Measurements from ENCODE around the gene TUFT1.

The TUFT1 gene

DNA sequence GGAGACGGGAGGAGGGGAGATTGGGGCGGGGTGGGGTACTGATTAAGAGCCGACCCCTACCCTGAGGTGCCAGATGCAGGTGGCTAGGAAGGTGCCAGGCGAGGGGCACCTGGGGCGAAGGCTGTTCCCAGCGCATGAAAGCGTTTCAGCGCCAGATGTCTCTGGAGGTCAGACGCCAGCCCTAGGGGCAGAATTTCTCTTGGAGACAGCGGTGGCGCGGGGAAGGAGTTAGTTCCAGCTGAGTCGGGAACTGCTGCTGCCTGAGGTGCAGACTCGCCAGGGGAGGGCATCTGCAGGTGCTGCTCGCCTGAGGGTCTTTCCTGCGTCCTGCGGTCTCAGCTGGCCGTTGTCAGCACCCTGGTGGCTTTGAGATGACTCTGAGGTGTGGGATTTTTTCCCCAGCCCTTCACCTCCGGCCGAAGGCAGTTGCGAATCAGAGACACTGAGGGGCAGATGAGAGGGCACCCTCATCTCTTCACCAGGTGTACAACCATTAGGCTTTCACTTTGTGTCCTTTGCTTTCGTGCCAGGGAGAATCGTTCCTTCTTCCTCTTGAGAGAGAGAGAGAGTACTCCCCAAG is 28.4 kb upstream of the TUFT1 start:
- peak overlapping the region; percentile 44 for H3K4me3 ChIP-seq (ENCODE audit: control insufficient read depth, low read depth, low read length)
- TF ChIP-seq, protein P1, sequence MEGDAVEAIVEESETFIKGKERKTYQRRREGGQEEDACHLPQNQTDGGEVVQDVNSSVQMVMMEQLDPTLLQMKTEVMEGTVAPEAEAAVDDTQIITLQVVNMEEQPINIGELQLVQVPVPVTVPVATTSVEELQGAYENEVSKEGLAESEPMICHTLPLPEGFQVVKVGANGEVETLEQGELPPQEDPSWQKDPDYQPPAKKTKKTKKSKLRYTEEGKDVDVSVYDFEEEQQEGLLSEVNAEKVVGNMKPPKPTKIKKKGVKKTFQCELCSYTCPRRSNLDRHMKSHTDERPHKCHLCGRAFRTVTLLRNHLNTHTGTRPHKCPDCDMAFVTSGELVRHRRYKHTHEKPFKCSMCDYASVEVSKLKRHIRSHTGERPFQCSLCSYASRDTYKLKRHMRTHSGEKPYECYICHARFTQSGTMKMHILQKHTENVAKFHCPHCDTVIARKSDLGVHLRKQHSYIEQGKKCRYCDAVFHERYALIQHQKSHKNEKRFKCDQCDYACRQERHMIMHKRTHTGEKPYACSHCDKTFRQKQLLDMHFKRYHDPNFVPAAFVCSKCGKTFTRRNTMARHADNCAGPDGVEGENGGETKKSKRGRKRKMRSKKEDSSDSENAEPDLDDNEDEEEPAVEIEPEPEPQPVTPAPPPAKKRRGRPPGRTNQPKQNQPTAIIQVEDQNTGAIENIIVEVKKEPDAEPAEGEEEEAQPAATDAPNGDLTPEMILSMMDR (IDR thresholded peaks at IDR 0.05; ENCODE audit: control insufficient read depth, insufficient read depth, low read depth, low read length, missing control alignments) = no peak

DNA sequence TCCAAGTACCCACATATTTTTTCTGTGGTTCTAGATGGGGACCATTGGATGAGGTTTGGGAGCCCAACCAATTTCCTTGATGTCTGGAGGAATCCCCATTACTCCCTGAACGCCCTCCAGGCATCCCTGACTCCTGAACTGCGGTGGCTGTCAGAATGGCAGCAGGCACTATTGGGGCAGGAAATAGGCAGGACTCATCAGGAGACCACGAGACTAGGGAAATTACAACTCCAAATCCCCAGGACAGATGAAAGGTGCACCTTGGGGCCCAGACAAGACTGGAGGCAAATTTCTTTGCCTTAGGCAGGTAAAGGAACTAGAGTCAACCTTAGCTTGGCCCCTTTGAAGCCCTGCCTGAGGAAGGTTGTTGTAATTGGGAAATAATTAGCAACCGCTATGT is 27.8 kb upstream of the TUFT1 start:
- DNase-seq (ENCODE audit: low read depth) = no peak
- TF ChIP-seq, protein P1 (IDR thresholded peaks at IDR 0.05; ENCODE audit: control insufficient read depth, insufficient read depth, low read depth, low read length, missing control alignments) = no peak

More for the DNA sequence above, 28.4 kb upstream of the TUFT1 start:
- DNase-seq (ENCODE audit: low read depth) = no peak

DNA sequence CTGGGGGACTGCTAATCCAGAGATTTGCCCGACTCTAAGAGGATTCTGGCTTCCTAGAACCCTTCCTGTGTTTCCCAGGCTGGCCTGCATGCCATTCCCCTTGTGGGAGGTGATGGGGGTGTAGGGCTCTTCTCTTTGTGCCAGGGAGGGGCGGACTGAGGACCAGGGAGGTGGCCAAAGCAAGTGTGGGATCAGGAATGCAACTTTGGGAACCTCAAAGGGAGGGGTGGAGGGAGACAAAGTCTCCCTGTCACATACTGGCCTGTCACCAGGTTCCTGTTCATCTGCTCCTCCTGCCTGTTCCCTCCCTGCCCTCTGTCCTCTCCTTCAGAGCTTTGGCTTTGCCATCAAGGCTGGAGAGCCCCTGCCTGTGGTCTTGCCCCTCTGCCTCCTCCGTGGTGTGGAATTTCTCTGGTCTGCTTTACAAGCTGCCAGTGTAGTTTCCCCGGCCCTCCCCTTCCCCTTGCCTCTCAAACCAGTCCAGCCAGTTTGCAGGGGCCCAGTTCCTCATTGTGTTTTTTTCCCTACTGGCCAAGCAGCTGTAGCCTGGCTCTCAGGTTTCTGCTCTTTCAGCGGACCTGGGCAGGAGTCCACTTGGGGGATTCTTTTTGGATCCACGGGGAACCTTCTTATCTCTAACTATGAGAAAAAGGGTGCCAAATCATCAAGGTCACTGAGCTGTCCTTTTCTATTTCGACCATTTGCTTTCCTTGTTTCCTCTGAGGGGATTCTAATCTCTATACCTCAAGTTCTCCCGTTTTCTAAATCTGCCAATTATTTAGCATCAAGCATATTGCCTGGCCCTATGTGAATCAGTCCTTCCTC is 27.1 kb upstream of the TUFT1 start:
- H3K4me3 ChIP-seq (ENCODE audit: control insufficient read depth, low read depth, low read length) = no peak overlapping the region
- TF ChIP-seq, protein P1 (IDR thresholded peaks at IDR 0.05; ENCODE audit: control insufficient read depth, insufficient read depth, low read depth, low read length, missing control alignments) = no peak
- DNase-seq (ENCODE audit: low read depth) = no peak

More for the DNA sequence above, 27.8 kb upstream of the TUFT1 start:
- no peak overlapping the region for H3K4me3 ChIP-seq (ENCODE audit: control insufficient read depth, low read depth, low read length)

DNA sequence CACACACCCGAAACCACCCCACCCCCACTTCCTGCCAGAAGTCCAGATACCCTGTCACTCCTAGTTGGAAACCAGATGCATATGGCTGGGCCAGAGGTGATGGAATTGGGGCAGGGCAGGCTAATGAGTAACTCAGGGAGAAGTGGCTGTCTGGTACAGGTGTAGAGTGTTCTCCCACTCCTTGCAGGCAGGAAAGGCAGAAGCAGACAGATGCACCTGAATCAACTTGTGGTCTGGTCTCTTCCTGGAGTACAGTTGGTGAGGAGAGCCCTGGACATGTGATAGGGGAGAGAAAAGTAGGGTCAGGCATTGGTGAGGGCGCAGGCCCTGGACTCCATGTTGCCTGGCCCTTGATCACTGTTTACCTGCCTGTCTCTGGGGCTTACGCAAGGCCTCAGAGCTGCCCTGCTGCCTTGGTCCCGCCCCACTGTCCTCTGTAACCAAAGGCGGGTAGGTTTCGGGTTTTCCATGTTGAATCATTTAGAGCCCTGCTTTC is 26.4 kb upstream of the TUFT1 start:
- no peak overlapping the region for H3K4me3 ChIP-seq (ENCODE audit: control insufficient read depth, low read depth, low read length)
- no peak for DNase-seq (ENCODE audit: low read depth)
- TF ChIP-seq, protein P1 (IDR thresholded peaks at IDR 0.05; ENCODE audit: control insufficient read depth, insufficient read depth, low read depth, low read length, missing control alignments) = no peak

DNA sequence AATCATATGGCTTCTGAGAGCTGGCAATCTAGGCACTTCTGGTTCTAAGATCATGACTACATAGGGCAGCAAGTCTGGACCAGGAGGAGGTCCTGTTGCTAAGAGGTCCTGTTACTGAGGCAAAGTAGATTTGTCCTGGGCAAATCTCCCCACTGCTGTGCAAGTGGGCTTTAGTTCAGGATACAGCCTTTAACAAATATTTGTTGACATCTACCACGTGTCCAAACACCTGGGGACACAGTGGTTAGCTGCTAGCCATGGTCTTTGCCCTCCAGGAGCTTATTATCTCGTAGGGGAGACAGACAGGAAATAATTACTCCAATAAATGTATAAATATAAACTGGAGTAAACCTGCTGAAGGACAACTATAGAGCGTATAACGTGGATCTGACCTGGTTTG is 25.7 kb upstream of the TUFT1 start:
- H3K4me3 ChIP-seq (ENCODE audit: control insufficient read depth, low read depth, low read length) = no peak overlapping the region
- TF ChIP-seq, protein P1 (IDR thresholded peaks at IDR 0.05; ENCODE audit: control insufficient read depth, insufficient read depth, low read depth, low read length, missing control alignments) = no peak
- no peak for DNase-seq (ENCODE audit: low read depth)

DNA sequence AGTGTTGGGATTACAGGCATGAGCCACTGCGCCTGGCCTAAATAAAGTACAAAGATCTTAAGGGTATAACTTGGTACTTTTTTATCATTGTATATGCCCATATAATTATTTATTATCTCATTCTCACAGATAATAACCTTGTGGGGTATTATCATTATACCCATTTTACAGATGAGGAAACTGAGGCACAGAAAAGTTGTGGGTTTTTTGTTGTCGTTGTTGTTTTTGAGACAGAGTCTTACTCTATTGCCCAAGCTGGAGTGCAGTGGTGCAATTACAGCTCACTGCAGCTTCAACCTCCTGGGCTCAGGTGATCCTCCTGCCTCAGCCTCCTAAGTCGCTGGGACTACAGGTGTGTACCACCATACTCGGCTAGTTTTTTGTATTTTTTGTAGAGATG is 24.8 kb upstream of the TUFT1 start:
- H3K4me3 ChIP-seq (ENCODE audit: control insufficient read depth, low read depth, low read length) = no peak overlapping the region
- no peak for DNase-seq (ENCODE audit: low read depth)
- TF ChIP-seq, protein P1 (IDR thresholded peaks at IDR 0.05; ENCODE audit: control insufficient read depth, insufficient read depth, low read depth, low read length, missing control alignments) = no peak
